Vagina (tissue), 2 donors: Measurements from ENCODE around the gene ADAM8. TPM values are rescaled to one million over a fixed set of nuclear protein-coding genes. Genes with fewer than 3 reads are reported as not detected.
A peak's percentile ranks its signal among the peaks of the same experiment; 100 is the strongest.
"Not testable (repeated sequence)": the region's sequence is repeated elsewhere in the genome, so short reads cannot be mapped to it uniquely, and the experiment has no call there.

ENCODE experiments used
- DNase-seq, 2 donors: peaks; one replicate each; pipeline ENCODE4 v3.0.0-alpha.2; 2017; ENCODE audit errors: extremely low spot score in 2 of 2
- H3K27ac ChIP-seq: fragments of 200-600 bp; sonication (generic); one replicate; pipeline ENCODE4 v1.5.1; 2019
- H3K27me3 ChIP-seq: fragments of 200-600 bp; sonication (generic); one replicate; pipeline ENCODE4 v1.5.1; 2019
- H3K36me3 ChIP-seq, 2 donors: fragments of 200-600 bp; sonication (generic); one replicate each; pipeline ENCODE4 v1.5.1; 2017 to 2019
- H3K4me1 ChIP-seq: fragments of 200-600 bp; sonication (generic); one replicate; pipeline ENCODE4 v1.5.1; 2019
- H3K4me3 ChIP-seq, 2 donors: fragments of 200-600 bp; sonication (generic); 1 replicate in 1 of 2; 2 replicates in 1 of 2; pipeline ENCODE4 v1.5.1; 2016 to 2019
- H3K9me3 ChIP-seq: fragments of 200-600 bp; sonication (generic); one replicate; pipeline ENCODE4 v1.5.1; 2019
- POLR2A ChIP-seq, 2 donors: fragments of 450-650 bp; IDR thresholded peaks; one replicate each; pipeline ENCODE4 v1.6.1; 2017; ENCODE audit warnings: antibody characterized with exemption in 2 of 2, mild to moderate bottlenecking in 2 of 2, moderate library complexity in 2 of 2
- POLR2AphosphoS5 ChIP-seq, 2 donors: sonication (generic); formaldehyde crosslinking; IDR thresholded peaks; one replicate each; pipeline ENCODE4 v1.9.0; 2017; ENCODE audit warnings: antibody characterized with exemption in 2 of 2, mild to moderate bottlenecking in 2 of 2, low read depth in 1 of 2; ENCODE audit not compliant: insufficient read depth in 1 of 2
- intact Hi-C: fragments of 100-400 bp; cut with DNase I; formaldehyde crosslinking; loops from one replicate; pipeline ENCODE4 v1.15.1; 2023
- total RNA-seq: library from RNA; depleted of rRNA; stranded (reverse); fragments of >200 nt; gene quantifications from one replicate; pipeline ENCODE4 v1.2.3, GENCODE V29; 2016
- TF ChIP-seq, protein P1 (sequence below), 3 experiments: fragments of 450-650 bp in 2 of 3; fragments of 200-600 bp in 1 of 3; sonication (generic) in 1 of 3; IDR thresholded peaks; one replicate each; pipeline ENCODE4 v1.5.1; 2017 to 2019; ENCODE audit warnings: antibody characterized with exemption in 3 of 3, mild to moderate bottlenecking in 2 of 3, moderate library complexity in 2 of 3

ADAM8 gene
- total RNA-seq, 1 donor from 2014 or later = 11.0 TPM

- TF ChIP-seq, protein P1, sequence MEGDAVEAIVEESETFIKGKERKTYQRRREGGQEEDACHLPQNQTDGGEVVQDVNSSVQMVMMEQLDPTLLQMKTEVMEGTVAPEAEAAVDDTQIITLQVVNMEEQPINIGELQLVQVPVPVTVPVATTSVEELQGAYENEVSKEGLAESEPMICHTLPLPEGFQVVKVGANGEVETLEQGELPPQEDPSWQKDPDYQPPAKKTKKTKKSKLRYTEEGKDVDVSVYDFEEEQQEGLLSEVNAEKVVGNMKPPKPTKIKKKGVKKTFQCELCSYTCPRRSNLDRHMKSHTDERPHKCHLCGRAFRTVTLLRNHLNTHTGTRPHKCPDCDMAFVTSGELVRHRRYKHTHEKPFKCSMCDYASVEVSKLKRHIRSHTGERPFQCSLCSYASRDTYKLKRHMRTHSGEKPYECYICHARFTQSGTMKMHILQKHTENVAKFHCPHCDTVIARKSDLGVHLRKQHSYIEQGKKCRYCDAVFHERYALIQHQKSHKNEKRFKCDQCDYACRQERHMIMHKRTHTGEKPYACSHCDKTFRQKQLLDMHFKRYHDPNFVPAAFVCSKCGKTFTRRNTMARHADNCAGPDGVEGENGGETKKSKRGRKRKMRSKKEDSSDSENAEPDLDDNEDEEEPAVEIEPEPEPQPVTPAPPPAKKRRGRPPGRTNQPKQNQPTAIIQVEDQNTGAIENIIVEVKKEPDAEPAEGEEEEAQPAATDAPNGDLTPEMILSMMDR (IDR thresholded peaks at IDR 0.05) = no peak
- TF ChIP-seq POLR2A (IDR thresholded peaks at IDR 0.05) (no peak), POLR2AphosphoS5 (IDR thresholded peaks at IDR 0.05; ENCODE audit: insufficient read depth in 1 of 2, low read depth in 1 of 2) (no peak)
- Histone ChIP-seq H3K27ac (no peak overlapping the region), H3K9me3 (no peaks in the 10 kb centered on the region), H3K4me1 (peaks cover 29% of the 10 kb centered on the region), H3K4me3 (peak overlapping the region; percentile 15 to 25), H3K36me3 (no peaks in the 10 kb centered on the region), H3K27me3 (peaks cover 18% of the 10 kb centered on the region)
- DNase-seq = no peak
- intact Hi-C loops = no loop called here
These were observed 40.0 kb downstream of the ADAM8 start for GRCh38 chr10:133236401-133237240.

- Histone ChIP-seq H3K27me3 (peaks cover 18% of the 10 kb centered on the region), H3K9me3 (no peaks in the 10 kb centered on the region), H3K27ac (no peak overlapping the region), H3K4me3 (no peak overlapping the region), H3K36me3 (no peaks in the 10 kb centered on the region), H3K4me1 (peaks cover 24% of the 10 kb centered on the region)
- intact Hi-C loops = no loop called here
- DNase-seq = no peak
- no peak for TF ChIP-seq POLR2AphosphoS5 (IDR thresholded peaks at IDR 0.05; ENCODE audit: insufficient read depth in 1 of 2, low read depth in 1 of 2)
- no peak for TF ChIP-seq POLR2A (IDR thresholded peaks at IDR 0.05)
- TF ChIP-seq, protein P1 (IDR thresholded peaks at IDR 0.05) = no peak
These were observed 40.7 kb downstream of the ADAM8 start for GRCh38 chr10:133235932-133236331.

- DNase-seq = no peak
- Histone ChIP-seq H3K36me3 (no peaks in the 10 kb centered on the region), H3K27ac (no peak overlapping the region), H3K27me3 (peaks cover 18% of the 10 kb centered on the region), H3K4me3 (peak overlapping the region in 1 of 2 donors; percentile 6), H3K9me3 (no peaks in the 10 kb centered on the region), H3K4me1 (peaks cover 24% of the 10 kb centered on the region)
- intact Hi-C loops = no loop called here
- TF ChIP-seq, protein P1 (IDR thresholded peaks at IDR 0.05) = no peak
These were observed 41.3 kb downstream of the ADAM8 start for GRCh38 chr10:133235265-133235855.

DNA sequence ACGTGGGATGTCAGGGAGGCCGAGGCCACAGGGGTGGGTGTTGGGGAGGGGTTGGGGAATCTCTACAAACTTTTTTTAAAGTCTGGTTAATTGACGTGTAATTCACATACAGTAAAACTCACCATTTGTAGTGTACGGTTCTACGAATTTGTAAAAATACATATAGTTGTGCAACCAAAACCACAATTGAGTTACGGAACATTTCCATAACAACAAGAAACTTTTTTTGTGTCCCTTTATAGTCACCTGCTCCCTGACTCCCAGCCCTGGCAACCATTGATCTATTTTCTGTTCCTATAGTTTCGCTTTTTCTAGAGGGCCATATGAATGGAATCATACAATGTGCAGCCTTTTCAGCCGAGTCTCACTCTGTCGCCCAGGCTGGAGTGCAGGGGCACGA is 41.9 kb downstream of the ADAM8 start:
- H3K36me3 ChIP-seq, H3K4me3 ChIP-seq, H3K9me3 ChIP-seq, H3K27ac ChIP-seq, DNase-seq, intact Hi-C loops: not testable (repeated sequence)
- Histone ChIP-seq H3K4me1 (peaks cover 26% of the 10 kb centered on the region), H3K27me3 (peaks cover 18% of the 10 kb centered on the region)

DNA sequence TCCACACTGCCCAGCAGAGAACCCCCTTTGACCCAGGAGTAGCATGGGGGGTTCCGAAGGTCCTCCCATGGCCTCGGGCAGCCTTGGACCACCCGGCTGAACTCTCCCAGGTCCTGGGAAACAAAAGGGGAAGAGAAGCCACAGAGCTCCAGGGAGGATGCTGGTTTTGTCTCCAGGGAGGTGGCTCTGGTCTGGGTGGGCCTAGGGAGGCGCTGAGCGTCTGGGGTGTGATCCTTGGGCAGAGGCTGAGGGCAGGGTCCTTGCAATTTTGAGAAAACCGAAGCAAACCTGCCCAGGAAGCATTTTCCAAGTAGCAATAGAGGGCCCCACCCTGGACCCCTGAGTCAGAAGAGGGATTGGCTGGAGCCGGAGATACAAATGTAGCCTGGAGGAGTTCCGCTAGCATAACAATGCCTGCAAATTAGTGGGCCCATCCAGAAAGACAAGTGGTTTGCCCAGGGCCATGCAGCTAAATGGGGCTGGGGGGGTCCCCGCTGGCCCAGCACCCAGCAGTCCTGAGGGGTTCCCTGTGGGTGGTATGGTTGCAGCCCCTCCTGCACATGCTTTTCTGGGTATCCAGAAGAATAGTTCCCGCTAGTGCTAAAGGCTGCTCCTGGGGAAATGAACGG is 44.6 kb downstream of the ADAM8 start:
- Histone ChIP-seq H3K36me3 (no peaks in the 10 kb centered on the region), H3K4me3 (no peak overlapping the region), H3K9me3 (no peaks in the 10 kb centered on the region), H3K27ac (no peak overlapping the region), H3K27me3 (peaks cover 15% of the 10 kb centered on the region), H3K4me1 (peaks cover 21% of the 10 kb centered on the region)
- no peak for DNase-seq
- TF ChIP-seq POLR2AphosphoS5 (IDR thresholded peaks at IDR 0.05; ENCODE audit: insufficient read depth in 1 of 2, low read depth in 1 of 2) (no peak), POLR2A (IDR thresholded peaks at IDR 0.05) (no peak)
- TF ChIP-seq, protein P1 (IDR thresholded peaks at IDR 0.05) = no peak
- intact Hi-C loops = no loop called here
